NCI-H446 (cell line): ENCODE measurements around the gene PNCK.

Source experiments
- DNase-seq, 2 experiments: peaks; one replicate each; lab custom pipeline; 2025; lab: John Stamatoyannopoulos, UW

Gene PNCK

DNA sequence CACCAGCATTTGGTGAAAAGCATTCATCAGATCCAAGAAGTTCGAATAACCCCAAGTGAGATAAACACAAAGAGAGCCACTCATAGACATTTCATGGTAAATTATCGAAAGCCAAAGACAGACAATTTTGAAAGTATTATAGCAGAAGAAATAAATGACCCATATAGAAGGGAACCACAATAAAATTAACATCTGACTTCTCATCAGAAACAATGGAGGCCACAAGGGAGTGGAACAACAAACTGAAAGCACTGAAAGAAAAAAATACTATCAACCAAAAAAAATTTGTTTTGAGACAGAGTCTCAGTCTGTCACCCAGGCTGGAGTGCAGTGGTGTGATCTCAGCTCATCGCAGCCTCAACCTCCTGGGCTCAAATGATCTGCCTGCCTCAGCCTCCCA is 14.3 kb downstream of the PNCK start:
- no peak for DNase-seq

GRCh38 chrX:153657161-153657560 is 16.5 kb downstream of the PNCK start:
- DNase-seq: no peak

DNA sequence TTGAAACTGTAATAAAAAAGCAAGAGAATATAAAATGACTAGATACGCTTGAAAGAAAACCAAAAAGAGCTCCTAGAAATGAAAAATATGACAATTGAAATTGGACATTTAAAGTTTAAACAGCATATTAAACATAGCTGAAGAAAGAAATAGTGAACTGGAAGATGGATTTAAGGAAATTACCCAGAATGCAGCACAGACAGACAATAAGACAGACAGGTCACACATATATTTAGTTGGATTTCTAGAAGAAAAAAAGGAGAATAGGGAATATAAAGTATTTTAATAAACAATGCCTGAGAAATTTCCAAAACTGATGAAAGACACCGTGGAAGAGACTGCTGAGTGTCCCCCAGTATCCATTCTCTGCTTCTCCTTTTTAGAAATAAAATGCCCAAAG is 20.1 kb downstream of the PNCK start:
- no peak for DNase-seq

DNA sequence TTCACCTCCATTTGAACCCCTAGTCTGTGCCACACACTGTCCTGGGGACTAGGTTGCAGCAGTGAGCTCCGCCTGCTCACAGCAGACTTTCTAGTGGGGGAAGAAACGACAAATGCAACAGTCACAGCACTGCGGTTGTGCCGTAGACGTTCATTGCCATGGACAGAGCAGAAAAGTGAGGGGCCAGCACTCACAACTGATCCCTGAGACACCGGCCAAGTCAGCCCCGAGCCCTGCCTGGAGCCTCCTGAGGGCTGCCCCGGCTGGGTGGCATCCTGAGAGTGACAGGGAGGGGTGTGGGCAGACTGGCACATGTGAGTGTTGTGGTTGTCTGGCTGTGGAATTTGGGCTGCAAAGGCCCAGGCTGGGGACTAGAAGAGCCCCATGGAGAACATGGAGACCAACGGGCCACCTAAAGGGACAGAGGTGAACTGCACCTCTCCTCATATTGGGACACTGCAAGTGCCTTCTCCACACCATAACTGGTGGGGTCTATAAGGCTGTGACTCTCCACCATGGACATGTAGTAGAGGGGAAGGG is 22.0 kb downstream of the PNCK start:
- DNase-seq: no peak

- DNase-seq: no peak
Measured at GRCh38 chrX:153650959-153651358, 22.7 kb downstream of the PNCK start.

- DNase-seq: no peak
Measured at GRCh38 chrX:153649915-153650782, 23.5 kb downstream of the PNCK start.

GRCh38 chrX:153649178-153649914 is 24.3 kb downstream of the PNCK start:
- DNase-seq: peak in 1 of 2 experiments; percentile 24

- no peak for DNase-seq
Measured at GRCh38 chrX:153648358-153649177, 25.0 kb downstream of the PNCK start.

GRCh38 chrX:153647461-153648357 is 25.9 kb downstream of the PNCK start:
- no peak for DNase-seq

- peak in 1 of 2 experiments; percentile 33 for DNase-seq
Measured at GRCh38 chrX:153646620-153647373, 26.8 kb downstream of the PNCK start, which contains the start of gene DUSP9. DUSP9 (plus strand) TSS chrX:153647203; CDS start chrX:153647954, 751 bp downstream.

GRCh38 chrX:153645921-153646488 is 27.6 kb downstream of the PNCK start:
- DNase-seq: no peak

DNA sequence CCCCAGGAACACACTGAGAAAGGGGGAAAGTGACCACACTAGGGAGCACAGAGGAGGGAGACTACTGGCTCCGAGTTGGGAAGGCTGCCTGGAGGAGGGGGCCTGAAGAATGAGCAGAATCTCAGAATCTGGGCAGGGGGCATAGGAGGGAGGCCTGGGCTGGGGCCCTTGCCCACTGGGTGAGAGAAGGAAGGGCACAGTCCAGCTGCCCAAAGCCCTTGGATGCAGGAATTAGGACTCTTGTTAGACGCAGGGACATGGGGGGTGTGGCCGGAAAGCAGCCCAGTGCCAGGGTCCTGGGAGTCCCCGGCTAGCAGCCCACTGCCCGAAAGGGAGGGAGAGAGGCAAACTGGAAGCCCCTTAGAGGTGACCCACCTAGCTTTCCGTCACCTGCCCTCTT is 28.5 kb downstream of the PNCK start:
- no peak for DNase-seq

- DNase-seq: no peak
Measured at GRCh38 chrX:153644356-153645125, 29.1 kb downstream of the PNCK start.

DNA sequence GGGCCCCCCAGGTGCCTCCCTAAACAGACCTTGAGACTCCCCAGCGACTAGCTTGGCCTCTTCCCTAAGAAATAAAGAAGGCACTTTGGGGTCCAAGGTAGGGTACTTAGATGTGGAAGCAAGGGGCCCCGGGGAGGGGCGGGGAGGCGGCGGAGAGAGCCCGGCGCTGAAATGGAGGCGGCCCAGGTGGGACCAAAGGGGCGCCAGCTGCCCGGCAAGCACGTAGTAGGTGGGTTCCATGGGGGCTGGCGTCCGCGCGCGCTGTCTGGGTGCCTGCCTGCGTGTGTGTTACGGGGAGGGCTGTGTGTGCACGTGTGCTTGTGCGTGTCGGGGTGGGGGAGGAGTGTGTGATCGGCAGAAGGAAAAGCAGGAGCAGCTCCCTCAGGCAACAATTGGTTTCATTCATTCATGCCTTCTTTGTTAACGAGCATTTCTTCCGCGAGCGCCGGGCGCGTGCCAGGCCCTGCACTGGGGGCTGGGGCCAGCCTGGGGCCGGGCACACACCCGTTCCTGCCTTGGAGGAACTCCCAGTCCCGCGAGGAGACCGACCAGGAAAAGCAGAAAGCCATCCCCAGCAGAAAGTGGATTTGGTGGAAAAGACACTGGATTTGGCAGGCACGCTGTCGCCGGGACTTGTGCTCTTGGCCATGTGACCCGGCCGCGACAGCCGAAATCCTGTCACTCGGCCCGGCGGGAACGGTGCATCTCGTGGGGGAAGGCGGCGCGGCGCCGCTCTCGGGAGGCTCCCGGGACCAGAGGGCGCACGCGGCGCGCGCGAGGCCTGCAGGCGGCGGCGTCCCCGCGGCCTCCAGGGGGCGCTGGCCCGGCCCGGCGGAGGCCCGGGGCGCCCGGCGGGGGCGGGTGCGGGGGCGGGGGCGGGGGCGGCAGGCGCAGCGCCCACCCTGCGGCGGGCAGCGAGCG is 29.9 kb downstream of the PNCK start:
- DNase-seq: no peak

- no peak for DNase-seq
Measured at GRCh38 chrX:153642655-153643430, 30.8 kb downstream of the PNCK start.

- no peak for DNase-seq
Measured at GRCh38 chrX:153642051-153642654, 31.5 kb downstream of the PNCK start.

- DNase-seq: no peak
Measured at GRCh38 chrX:153641627-153642026, 32.0 kb downstream of the PNCK start.
